Stimulated activated naive CD8-positive, alpha-beta T cell treated with anti-CD3 and anti-CD28 coated beads, Interleukin-15, Interleukin-2, amounts not matched to agents 100 ng/mL and 50 ng/mL, for 24 hours (primary cell): Measurements from ENCODE around the gene CAMKMT.

ENCODE experiments used
- H3K27ac Mint-ChIP-seq: one replicate; pipeline ENCODE4 v1.8.0; 2021; ENCODE audit warnings: mild to moderate bottlenecking, mixed read lengths
- H3K27me3 Mint-ChIP-seq: one replicate; pipeline ENCODE4 v1.8.0; 2021; ENCODE audit warnings: mixed read lengths
- H3K36me3 Mint-ChIP-seq: one replicate; pipeline ENCODE4 v1.8.0; 2021; ENCODE audit warnings: low read depth, mixed read lengths
- H3K4me1 Mint-ChIP-seq: one replicate; pipeline ENCODE4 v1.8.0; 2021; ENCODE audit warnings: low read depth, mixed read lengths
- H3K4me3 Mint-ChIP-seq: one replicate; pipeline ENCODE4 v1.8.0; 2021; ENCODE audit warnings: mild to moderate bottlenecking, mixed read lengths
- H3K9me3 Mint-ChIP-seq: one replicate; pipeline ENCODE4 v1.8.0; 2021; ENCODE audit warnings: mixed read lengths

CAMKMT gene

DNA sequence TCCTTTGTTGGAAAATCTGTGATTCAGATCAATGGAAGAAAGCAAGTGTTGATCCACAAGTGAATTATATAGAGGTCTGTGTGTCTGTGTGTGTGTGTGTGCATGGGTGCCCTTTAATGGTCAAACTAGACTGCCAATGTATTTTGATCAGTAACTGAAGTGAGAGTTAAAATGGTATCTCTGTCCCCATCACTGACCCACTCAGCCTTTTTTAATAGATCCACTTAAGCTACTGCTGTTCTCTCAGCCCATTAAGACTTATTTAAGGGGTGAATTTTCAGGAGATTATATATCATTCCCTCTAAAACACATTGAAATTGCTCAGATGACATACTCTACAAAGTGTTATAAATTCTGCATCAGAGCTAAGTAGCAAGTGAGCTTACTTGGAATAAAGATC is 386.0 kb downstream of the CAMKMT start:
- Mint-ChIP-seq H3K36me3 (peaks cover 25% of the 10 kb centered on the region), H3K27me3 (no peaks in the 10 kb centered on the region), H3K9me3 (no peaks in the 10 kb centered on the region), H3K4me1 (peaks cover 4% of the 10 kb centered on the region), H3K27ac (no peak overlapping the region), H3K4me3 (no peak overlapping the region)

DNA sequence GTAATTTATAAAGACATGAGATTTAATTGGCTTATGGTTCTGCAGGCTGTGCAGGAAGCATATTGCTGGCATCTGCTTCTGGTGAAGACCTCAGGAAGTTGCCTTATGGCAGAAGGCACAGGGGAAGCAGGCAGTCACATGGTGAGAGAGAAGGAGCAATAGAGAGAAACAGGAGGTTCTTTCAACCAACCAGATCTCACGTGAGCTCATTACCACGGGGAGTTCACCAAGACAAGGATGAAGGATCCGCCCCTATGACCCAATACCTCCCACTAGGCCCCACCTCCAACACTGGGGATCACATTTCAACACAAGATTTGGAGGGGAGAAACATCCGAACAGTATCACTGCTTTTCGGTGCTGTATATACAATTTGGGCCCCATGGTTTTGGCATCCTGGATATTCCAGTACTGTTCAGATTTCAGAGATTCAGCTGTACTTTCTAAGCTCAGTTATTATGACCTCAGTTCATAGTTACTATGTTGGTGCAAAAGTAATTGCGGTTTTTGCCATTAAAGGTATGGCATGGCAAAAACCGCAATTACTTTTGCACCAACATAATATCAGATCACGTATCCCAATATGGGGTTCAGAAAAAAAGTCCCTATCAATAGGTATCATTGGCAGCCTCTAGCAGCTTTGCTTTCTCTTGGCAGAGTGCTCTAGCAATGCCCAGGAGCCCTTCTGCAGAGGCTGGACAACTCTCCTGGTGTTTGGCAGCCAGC is 390.2 kb downstream of the CAMKMT start:
- Mint-ChIP-seq H3K27me3 (no peaks in the 10 kb centered on the region), H3K4me3 (no peak overlapping the region), H3K36me3 (peaks cover 25% of the 10 kb centered on the region), H3K4me1 (peaks cover 15% of the 10 kb centered on the region), H3K27ac (no peak overlapping the region), H3K9me3 (no peaks in the 10 kb centered on the region)

DNA sequence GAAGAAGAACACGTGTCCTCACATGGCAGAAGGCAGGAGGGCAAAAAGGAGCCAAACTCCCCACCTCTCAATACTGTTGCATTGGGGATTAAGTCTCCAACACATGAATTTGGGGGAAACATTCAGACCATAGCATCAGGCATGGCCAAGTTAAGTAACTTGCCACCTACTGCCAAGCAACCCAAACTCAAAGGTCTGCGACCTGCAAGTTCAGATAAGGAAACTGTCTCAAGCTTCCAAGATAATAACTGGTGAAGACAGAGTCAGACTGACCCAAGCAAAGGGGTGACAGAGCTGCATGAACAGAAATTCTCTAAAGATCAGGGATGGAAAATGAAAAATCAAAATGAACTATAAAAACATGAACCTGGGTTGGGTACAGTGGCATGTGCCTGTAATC is 391.0 kb downstream of the CAMKMT start:
- no peaks in the 10 kb centered on the region for H3K9me3 Mint-ChIP-seq
- H3K4me3 Mint-ChIP-seq: no peak overlapping the region
- H3K36me3 Mint-ChIP-seq: peaks cover 25% of the 10 kb centered on the region
- no peaks in the 10 kb centered on the region for H3K27me3 Mint-ChIP-seq
- no peak overlapping the region for H3K27ac Mint-ChIP-seq
- peaks cover 15% of the 10 kb centered on the region for H3K4me1 Mint-ChIP-seq

DNA sequence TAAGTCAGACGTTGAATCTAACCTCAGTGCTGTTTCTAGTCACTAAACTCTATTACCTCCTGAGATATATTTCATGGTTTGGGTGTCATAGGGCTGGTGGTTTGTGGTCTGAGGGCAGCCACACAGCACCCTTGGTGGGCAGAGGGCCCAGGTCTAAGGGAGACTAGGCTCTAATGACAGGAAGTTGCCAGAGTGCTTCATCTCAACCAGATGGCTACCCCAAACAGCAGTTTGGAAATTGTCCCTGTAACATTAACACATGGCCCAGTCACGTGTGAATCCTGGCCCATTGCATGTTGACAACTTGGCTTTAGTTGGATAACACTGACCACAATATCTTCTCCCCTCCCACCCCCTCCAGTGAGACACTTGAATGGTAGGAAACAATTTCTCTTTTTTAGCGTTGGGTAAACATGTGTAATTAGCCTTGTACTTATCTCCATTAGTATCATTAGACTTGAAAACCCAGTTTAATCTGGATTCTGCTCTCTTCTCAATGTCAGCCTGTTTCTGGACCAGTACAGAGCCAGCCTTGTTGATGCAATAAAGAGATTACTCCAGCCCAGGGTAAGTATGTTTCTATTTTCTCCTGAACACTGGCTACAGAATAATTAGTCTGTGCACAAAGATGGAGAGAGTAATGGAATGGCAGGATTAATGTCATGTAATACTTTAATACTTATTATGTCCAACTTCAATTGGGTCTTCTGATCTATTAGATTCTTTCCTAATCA is 392.0 kb downstream of the CAMKMT start:
- no peaks in the 10 kb centered on the region for H3K9me3 Mint-ChIP-seq
- peaks cover 15% of the 10 kb centered on the region for H3K4me1 Mint-ChIP-seq
- H3K27me3 Mint-ChIP-seq: no peaks in the 10 kb centered on the region
- H3K4me3 Mint-ChIP-seq: no peak overlapping the region
- peaks cover 17% of the 10 kb centered on the region for H3K36me3 Mint-ChIP-seq
- no peak overlapping the region for H3K27ac Mint-ChIP-seq

DNA sequence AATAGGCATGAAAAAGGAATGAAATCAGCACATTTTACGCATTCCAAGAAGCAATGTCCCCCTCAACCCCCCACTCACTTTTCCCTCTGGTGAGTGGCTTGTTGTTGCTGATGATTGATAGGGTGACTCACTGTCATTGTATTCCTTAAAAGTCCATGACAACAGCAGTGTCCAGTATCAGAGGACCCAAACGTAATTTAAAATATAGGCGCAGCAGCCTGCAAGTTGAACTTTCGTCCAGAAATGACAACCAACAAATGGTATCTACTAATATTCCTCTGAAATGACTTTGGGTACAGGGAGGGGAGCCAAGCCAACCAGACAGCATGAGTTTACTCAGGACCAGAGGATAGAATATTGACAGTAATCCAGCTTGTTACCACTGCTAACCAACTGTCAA is 396.8 kb downstream of the CAMKMT start:
- H3K27ac Mint-ChIP-seq: no peak overlapping the region
- H3K9me3 Mint-ChIP-seq: no peaks in the 10 kb centered on the region
- H3K4me3 Mint-ChIP-seq: no peak overlapping the region
- H3K27me3 Mint-ChIP-seq: no peaks in the 10 kb centered on the region
- H3K36me3 Mint-ChIP-seq: peaks cover 1% of the 10 kb centered on the region
- H3K4me1 Mint-ChIP-seq: peaks cover 6% of the 10 kb centered on the region

DNA sequence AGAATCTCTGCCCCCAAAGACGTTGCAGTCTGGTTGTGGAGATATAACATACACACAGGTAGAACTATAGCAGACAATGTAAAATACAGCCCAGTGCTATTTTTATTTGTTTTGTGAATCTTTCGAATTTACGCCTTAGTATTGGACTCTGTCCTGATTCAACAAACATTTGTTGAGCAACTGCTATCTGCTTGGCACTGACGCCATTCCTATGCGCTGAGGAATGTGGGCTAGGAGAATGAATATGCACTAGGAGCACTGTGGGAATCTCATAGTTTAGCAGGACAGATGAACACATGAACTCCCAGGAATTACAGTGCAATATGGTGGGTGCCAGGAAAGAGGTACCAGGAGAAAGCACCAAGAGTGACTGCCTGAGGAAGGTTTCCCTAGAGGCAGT is 398.1 kb downstream of the CAMKMT start:
- no peak overlapping the region for H3K4me3 Mint-ChIP-seq
- no peaks in the 10 kb centered on the region for H3K9me3 Mint-ChIP-seq
- no peaks in the 10 kb centered on the region for H3K4me1 Mint-ChIP-seq
- no peaks in the 10 kb centered on the region for H3K27me3 Mint-ChIP-seq
- H3K27ac Mint-ChIP-seq: no peak overlapping the region
- H3K36me3 Mint-ChIP-seq: no peaks in the 10 kb centered on the region

DNA sequence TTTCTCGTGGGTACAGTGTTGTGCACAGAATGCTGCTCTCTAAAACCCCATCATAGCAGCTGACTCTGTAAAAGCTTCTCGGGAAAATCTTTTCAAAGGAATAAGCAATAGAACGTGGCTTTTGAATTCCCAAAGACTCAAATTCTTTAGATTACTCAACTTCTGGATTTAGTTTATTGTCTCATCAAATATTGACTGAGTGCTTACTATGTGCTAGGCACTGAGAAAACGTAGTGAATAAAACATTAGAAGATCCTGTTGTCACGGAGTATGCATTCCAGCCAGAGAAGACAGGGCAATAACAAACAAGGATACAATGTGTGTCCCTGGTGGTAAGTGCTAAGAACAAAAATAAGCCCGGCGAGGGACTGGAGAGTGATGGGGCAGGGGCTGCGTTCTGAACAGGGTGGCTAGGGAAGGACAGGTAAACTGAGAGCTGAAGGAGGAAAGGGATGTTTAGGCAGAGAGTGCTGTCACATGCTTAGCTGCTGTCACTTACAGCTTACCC is 401.6 kb downstream of the CAMKMT start:
- Mint-ChIP-seq H3K9me3 (no peaks in the 10 kb centered on the region), H3K36me3 (peaks cover 3% of the 10 kb centered on the region)

DNA sequence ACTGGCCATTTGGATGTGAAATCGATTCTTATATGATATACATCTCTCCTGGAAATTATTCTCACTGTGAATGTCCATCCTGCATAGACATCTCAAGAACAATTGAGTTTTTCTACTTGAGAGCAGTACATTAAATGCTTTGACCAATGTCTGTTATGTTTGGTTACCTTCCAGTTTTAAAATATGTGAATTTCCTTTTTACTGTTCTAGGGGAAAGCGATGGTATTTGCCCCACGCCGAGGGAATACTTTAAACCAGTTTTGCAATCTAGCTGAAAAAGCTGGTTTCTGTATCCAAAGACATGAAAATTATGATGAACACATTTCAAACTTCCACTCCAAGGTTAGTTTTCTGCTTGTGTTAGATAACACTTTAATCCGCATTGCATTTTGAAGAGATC is 404.5 kb downstream of the CAMKMT start:
- H3K36me3 Mint-ChIP-seq: peaks cover 13% of the 10 kb centered on the region
- H3K4me1 Mint-ChIP-seq: no peaks in the 10 kb centered on the region
- peaks cover 8% of the 10 kb centered on the region for H3K27me3 Mint-ChIP-seq
- H3K4me3 Mint-ChIP-seq: no peak overlapping the region
- H3K9me3 Mint-ChIP-seq: no peaks in the 10 kb centered on the region
- H3K27ac Mint-ChIP-seq: no peak overlapping the region

More for the DNA sequence above, 401.6 kb downstream of the CAMKMT start:
- H3K27ac Mint-ChIP-seq: no peak overlapping the region
- no peaks in the 10 kb centered on the region for H3K4me1 Mint-ChIP-seq
- no peak overlapping the region for H3K4me3 Mint-ChIP-seq
- peaks cover 5% of the 10 kb centered on the region for H3K27me3 Mint-ChIP-seq

DNA sequence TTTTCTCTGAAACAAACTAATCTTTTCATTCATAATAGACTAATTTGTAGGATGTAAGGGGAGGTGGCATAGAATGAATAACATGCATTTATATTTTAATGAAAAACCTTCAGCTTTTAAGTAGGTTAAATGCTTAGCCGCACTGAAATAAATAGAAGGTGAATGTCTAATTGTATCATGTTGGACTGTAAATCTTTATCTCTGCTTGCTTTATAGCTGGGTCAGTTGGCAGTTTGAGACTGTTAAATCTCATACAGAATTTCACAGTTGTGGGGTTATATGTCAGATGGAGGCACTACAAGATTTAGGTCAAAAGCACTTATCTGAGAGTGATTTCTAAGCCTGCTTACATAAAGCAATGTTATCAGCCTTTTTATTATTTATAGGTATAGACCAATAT is 405.0 kb downstream of the CAMKMT start:
- Mint-ChIP-seq H3K4me3 (no peak overlapping the region), H3K27ac (no peak overlapping the region), H3K9me3 (no peaks in the 10 kb centered on the region), H3K4me1 (no peaks in the 10 kb centered on the region), H3K36me3 (peaks cover 13% of the 10 kb centered on the region), H3K27me3 (peaks cover 8% of the 10 kb centered on the region)

DNA sequence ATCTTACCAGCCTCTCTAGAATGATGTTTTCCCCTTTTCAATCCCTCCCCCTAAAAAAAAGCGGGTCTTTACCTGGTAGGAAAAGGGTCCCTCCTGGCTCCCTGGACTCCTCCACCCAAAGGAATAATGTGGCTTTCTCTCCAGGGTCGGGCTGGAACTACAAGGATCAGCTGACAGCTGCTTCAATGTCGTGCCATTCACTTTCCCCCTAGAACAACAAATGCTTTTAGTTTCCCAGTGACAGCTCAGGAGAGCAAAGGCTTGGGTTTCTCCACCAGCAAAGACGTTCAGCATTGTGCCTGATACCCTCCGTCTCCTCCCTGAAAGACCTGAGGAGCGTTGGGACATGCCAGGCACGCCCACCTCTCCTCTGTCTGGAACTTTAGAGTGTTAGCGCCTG is 405.9 kb downstream of the CAMKMT start:
- Mint-ChIP-seq H3K36me3 (peaks cover 13% of the 10 kb centered on the region), H3K4me3 (no peak overlapping the region), H3K27ac (no peak overlapping the region), H3K4me1 (no peaks in the 10 kb centered on the region), H3K9me3 (no peaks in the 10 kb centered on the region), H3K27me3 (peaks cover 8% of the 10 kb centered on the region)

DNA sequence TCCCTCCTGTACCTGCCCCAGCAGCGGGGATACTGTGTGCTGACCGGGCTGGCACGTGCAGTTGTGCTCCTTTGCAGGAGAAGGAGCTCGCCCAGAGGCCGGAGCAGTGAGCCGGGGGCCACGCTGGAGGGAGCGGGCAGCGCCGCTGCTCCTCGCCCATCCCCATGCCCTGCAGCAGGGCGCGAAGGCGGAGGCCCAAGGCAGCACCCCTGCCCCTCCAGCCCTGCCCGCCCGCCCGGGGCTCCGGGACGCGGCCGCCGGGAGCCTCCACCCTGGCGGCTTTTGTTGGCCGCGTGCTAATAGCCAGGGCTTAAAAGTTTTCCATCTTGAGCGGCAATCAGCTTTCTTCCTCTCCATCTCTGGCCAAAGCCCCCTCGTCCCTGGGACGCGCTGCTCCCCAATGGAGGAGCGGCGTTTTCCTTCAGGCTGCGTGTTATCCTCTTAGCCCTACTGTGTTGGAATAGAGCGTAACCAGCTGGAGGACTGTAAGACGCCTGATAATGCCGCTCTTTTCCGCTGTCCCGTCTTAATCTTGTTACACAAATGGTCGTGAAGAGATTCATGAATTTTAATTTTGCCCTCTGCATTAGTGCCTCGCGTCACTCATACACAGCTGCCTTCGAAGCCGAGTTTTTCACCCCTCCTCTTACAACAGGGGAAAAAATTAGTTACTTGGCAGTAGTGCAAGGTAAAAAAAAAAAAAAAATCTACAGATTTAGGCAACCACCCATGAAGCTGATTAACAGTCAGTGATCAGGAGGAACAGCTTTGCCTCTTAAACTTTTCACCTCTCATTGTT is 406.9 kb downstream of the CAMKMT start:
- no peak overlapping the region for H3K27ac Mint-ChIP-seq
- H3K4me1 Mint-ChIP-seq: no peaks in the 10 kb centered on the region
- no peaks in the 10 kb centered on the region for H3K9me3 Mint-ChIP-seq
- H3K27me3 Mint-ChIP-seq: peaks cover 8% of the 10 kb centered on the region
- no peak overlapping the region for H3K4me3 Mint-ChIP-seq
- peaks cover 13% of the 10 kb centered on the region for H3K36me3 Mint-ChIP-seq

DNA sequence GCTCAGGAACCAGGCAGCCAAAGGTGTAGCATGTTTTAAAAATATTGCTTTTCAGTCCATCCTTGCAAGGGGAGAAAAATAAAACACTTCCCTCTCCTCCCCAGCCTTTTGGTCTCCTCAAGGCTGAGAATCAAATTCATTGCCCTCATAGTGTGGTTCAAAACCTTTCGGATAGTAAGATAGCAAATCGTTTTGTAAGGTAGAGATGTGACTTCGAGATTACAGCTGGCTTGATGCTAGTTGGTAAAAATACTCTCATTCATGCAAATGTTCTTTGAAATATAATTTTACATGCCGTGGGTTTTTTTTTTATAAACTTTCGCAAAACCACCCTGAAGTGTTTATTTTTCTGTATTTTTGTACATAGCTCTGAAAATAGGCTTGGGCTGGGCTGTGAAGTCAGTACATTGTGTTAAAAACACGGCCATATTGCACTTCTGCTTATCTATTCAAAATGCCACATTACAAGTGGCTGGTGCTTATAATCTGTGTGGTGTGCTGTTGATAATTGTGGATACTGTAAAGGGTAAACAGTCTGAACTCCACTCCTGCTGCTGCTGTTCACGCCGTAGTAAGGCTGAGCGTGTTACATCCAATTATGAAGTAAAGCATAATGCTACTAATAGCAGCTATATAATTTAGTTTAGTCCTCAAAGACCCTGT is 407.7 kb downstream of the CAMKMT start:
- Mint-ChIP-seq H3K36me3 (peaks cover 13% of the 10 kb centered on the region), H3K27ac (no peak overlapping the region), H3K9me3 (no peaks in the 10 kb centered on the region), H3K4me3 (no peak overlapping the region), H3K27me3 (peaks cover 8% of the 10 kb centered on the region), H3K4me1 (no peaks in the 10 kb centered on the region)

DNA sequence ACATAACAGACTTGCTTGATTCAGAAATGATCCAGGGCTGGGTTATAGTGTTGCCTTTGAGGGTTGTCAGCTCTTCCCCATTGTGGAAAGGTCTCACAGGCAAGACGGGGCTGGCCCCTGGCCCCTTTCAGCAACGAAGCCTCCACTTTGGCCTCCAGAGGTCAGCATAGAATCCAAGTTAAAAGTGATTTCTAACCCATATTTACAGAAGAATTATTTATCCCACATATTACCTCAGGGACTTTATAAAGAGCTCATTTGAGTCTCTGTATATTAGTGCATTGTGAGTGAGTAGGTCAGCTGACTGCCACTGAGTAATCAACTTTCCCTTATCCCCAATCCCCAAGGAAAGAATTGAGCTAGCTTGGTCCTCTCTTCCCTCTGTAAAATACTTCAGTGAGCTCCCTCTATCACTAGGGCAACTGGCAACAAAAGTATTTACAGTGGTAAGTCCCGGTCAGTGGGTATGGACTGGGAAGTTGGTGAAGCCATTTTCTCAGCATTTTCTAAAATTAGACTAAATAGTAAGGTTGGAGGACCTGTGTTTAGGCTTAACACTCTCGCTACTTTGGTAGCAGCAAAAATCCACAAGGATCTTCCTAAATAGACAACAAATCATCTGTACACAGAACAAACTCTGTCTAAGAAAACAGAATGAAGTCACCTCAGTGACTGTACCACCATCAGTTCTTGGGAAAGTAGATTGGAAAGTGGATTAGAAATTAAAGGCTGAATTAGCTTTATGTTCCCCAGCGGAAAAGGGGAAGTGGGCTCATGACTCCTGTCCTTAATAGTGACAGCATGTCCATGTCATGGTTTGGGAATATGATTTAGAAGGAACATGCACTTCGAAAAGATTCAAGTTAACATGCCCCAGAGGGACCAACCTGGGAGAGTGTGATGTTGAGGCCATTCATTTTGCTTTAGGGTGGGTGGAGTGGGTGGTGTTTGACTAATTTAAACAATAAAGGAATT is 408.8 kb downstream of the CAMKMT start:
- Mint-ChIP-seq H3K4me1 (no peaks in the 10 kb centered on the region), H3K27ac (no peak overlapping the region), H3K4me3 (no peak overlapping the region), H3K27me3 (peaks cover 8% of the 10 kb centered on the region), H3K36me3 (peaks cover 13% of the 10 kb centered on the region), H3K9me3 (no peaks in the 10 kb centered on the region)

DNA sequence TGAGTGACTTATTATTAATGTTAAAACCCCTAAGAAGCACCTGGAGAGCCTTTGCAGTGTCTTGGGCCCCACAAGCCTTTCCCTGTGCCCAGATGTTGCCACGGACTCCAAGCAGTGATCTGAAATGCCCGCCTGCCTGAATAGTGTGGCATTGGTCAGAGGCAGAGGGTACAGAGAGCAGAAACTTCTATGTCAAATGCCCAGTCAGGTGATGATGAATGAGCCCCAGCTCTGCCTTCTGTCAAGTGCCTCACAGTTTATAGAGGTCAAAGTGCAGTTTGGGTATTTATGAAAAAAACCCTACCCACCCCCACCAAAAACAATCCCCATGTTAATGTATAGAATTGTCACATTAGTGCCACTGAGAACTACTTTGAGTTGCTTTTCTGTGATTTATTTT is 409.8 kb downstream of the CAMKMT start:
- no peaks in the 10 kb centered on the region for H3K9me3 Mint-ChIP-seq
- H3K27me3 Mint-ChIP-seq: peaks cover 8% of the 10 kb centered on the region
- H3K27ac Mint-ChIP-seq: no peak overlapping the region
- H3K4me1 Mint-ChIP-seq: no peaks in the 10 kb centered on the region
- H3K4me3 Mint-ChIP-seq: no peak overlapping the region
- H3K36me3 Mint-ChIP-seq: peaks cover 13% of the 10 kb centered on the region
